Skin epidermis (tissue), 12 donors: Measurements from ENCODE around the gene OR2A12.
"Not testable (repeated sequence)": the region's sequence is repeated elsewhere in the genome, so short reads cannot be mapped to it uniquely, and the experiment has no call there.

Experiments used
- H3K27ac ChIP-seq, 21 experiments: fragments of 200-600 bp; sonication (generic) in 11 of 21; one replicate each; pipeline ENCODE4 v1.5.0; 2020; ENCODE audit warnings: mild to moderate bottlenecking in 3 of 21, inconsistent platforms in 2 of 21, moderate library complexity in 2 of 21
- H3K4me3 ChIP-seq, 7 experiments: fragments of 200-600 bp; sonication (generic) in 2 of 7; one replicate each; pipeline ENCODE4 v1.5.0; 2020; ENCODE audit warnings: inconsistent platforms in 2 of 7, mild to moderate bottlenecking in 2 of 7, moderate library complexity in 1 of 7

Gene OR2A12

DNA sequence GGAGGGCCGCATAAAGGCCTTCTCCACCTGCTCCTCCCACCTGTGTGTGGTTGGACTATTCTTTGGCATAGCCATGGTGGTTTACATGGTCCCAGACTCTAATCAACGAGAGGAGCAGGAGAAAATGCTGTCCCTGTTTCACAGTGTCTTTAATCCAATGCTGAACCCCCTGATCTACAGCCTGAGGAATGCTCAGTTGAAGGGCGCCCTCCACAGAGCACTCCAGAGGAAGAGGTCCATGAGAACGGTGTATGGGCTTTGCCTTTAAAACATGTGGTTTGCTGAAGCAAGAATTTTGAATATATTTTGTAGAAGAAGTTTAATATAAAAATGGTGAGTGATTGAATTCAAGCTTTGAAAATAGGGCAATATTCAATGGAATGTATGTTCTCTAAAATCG is 24.2 kb downstream of the OR2A12 start:
- H3K27ac ChIP-seq: no peak overlapping the region
- no peak overlapping the region for H3K4me3 ChIP-seq

DNA sequence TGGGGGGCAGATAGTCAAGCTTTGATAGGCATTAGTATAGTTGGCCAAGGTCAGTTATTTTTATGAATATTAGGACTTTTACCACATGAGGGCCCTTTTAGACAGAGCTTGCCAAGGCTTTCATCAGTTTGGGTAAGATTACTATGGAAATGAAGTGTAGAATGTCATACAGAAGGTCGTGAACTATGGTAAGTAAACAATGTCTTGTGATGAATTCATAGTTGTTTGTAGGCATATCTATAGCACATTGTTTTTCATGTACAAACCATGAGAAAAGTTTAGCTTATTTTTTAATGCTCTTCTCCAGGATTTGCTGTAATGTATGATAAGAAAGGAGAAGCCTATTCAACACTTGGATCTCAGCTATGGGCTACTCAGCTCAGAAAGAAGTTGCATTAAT is 27.6 kb downstream of the OR2A12 start:
- no peak overlapping the region for H3K4me3 ChIP-seq
- no peak overlapping the region for H3K27ac ChIP-seq

DNA sequence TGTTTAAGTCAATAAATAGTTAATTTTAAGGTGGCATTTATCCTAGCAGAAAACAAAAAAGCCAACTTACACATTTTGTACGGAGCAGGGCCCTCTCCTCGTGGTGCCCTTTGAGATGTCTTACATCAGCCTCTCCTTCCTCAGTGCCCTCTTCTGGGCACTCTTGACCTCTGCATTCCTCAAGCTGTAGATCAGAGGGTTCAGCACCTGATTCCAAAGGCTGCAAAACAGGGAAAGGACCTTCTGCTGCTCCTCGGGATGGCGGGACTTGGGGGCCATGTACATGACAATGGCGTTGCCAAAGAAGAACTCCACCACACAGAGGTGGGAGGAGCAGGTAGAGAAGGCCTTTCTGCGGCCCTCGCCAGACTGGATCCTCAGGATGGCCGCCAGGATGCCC is 32.3 kb downstream of the OR2A12 start:
- Histone ChIP-seq H3K4me3 (no peak overlapping the region), H3K27ac (no peak overlapping the region)

- Histone ChIP-seq H3K27ac (no peak within 1 kb of the TSS), H3K4me3 (no peak within 1 kb of the TSS)
Measured at GRCh38 chr7:144122876-144123275, 36.8 kb downstream of the OR2A12 start, which contains the start of gene OR2A14. TSS of gene OR2A14 (plus strand) at chr7:144123176. CDS start at chr7:144129113, 5,937 bp downstream.

DNA sequence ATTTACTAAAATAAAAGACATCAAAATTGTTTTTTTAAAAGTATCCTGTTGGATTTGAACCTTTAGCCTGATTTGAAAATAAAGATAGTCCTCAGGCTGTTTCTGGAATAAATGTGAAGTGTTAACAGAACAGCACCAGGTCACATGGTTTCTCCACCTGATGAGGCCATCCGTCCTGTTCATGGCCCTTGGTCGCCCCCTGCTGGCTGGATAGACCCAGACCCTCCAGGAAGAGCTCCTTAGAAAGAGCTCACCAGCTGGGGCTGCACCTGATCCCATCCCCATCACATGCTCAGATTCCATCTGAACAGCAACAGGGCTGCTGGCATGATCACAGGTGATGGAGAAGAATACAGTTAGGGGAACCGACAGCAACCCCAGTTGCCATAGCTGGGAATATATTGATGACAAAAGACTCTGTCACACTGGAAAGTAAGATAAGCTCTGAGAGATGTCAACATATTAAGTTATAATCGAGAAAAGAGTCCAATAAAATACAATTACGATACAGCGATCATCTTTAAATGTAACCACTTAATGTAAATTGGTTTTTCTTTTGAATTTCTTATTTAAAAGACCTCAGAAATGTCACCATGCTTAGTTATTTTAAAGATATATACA is 41.7 kb downstream of the OR2A12 start:
- Histone ChIP-seq H3K4me3 (no peak overlapping the region), H3K27ac (no peak overlapping the region)

DNA sequence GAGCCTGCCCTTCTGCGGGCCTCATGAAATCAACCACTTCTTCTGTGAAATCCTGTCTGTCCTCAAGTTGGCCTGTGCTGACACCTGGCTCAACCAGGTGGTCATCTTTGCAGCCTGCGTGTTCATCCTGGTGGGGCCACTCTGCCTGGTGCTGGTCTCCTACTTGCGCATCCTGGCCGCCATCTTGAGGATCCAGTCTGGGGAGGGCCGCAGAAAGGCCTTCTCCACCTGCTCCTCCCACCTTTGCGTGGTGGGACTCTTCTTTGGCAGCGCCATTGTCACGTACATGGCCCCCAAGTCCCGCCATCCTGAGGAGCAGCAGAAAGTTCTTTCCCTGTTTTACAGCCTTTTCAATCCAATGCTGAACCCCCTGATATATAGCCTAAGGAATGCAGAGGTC is 43.5 kb downstream of the OR2A12 start:
- H3K27ac ChIP-seq, H3K4me3 ChIP-seq: not testable (repeated sequence)

- H3K27ac ChIP-seq: no peak overlapping the region
Measured at GRCh38 chr7:144130730-144131129, 44.7 kb downstream of the OR2A12 start.

DNA sequence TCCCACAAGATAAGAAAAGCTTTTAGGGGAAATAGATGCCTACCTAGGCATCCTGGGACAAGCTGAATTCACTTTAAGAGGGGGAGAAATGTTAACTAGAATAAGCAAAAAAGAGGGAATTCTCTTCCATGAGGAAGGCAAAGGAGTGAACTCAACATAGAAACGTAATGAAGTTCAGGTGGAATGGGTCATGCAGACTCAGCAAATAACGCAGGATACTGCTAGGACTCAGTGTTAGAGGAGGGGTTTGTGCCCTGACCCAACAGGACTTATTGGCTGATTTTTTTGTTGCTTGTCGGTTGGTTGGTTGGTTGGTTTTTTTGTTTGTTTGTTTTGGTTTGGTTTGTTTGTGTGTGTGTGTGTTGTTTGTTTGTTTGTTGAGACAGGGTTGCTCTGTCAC is 46.2 kb downstream of the OR2A12 start:
- H3K4me3 ChIP-seq: no peak overlapping the region

More at GRCh38 chr7:144130730-144131129, 44.7 kb downstream of the OR2A12 start:
- no peak overlapping the region for H3K4me3 ChIP-seq

GRCh38 chr7:144133307-144133706 is 47.2 kb downstream of the OR2A12 start:
- Histone ChIP-seq H3K4me3 (no peak overlapping the region), H3K27ac (no peak overlapping the region)

More for the DNA sequence above, 46.2 kb downstream of the OR2A12 start:
- H3K27ac ChIP-seq: no peak overlapping the region

DNA sequence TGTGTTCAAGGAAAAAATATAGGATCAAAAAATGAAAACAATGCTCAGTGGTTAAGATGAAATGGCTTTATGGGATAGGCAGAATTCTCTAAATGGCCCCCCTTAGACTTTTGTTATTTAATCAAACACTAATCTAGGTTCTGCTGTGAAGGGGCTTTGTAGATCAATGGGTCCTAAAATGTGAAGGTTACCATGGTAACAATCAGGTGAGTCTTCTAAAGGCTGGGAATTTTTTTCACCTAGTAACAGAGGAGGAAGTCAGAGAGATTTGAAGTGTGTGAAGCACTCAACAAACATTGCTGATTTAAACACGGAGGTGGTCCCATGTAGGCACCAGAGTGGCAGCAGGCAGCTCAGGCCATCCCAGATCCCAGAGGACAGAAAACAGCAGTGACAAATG is 48.0 kb downstream of the OR2A12 start:
- no peak overlapping the region for H3K27ac ChIP-seq
- no peak overlapping the region for H3K4me3 ChIP-seq

DNA sequence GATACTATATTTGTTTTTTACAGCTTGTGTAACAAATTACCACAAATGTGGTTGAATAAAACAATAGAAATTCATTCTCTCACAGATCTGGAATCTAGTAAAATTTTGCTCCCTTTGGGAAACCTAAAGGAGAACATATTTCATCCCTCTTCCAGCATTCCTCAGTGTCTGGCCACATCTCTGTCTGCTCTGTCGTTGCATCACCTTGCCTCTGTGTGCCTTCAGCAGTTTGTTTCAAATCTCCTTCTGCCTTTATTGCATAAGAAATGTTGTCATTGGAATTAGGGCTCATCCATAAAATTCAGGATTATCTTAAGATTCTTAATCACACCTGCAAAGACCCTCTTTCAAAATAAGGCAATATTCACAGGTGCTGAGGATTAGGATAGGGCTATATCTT is 51.4 kb downstream of the OR2A12 start:
- Histone ChIP-seq H3K27ac (no peak overlapping the region), H3K4me3 (no peak overlapping the region)

DNA sequence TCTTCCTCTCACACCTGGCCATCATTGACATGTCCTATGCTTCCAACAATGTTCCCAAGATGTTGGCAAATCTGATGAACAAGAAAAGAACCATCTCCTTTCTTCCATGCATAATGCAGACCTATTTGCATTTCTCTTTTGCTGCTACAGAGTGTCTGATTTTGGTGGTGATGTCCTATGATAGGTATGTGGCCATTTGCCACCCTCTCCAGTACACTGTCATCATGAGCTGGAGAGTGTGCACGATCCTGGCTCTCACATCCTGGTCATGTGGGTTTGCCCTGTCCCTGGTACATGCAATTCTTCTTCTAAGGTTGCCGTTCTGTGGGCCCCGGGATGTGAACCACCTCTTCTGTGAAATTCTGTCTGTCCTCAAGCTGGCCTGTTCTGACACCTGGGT is 56.1 kb downstream of the OR2A12 start:
- Histone ChIP-seq H3K27ac (no peak overlapping the region), H3K4me3 (no peak overlapping the region)

DNA sequence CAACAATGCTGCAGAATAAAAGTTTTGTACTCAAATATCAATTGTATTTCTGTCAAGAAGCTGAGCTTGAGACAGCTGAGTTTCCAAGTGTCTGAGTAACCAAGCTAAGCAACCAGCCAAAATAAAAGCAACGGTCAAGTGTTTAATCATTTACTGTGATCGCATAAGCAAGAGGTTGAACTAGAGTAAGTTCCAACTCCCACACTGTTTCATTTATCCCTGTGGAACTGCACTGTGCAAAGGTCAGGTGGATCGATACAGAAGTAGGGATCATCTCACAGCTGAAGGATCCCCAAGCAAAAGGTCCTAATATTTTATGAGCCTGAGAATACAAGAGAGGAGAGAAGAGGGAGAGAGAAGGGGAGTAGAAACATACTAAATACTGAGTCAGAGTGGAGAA is 58.3 kb downstream of the OR2A12 start:
- Histone ChIP-seq H3K4me3 (no peak overlapping the region), H3K27ac (no peak overlapping the region)

DNA sequence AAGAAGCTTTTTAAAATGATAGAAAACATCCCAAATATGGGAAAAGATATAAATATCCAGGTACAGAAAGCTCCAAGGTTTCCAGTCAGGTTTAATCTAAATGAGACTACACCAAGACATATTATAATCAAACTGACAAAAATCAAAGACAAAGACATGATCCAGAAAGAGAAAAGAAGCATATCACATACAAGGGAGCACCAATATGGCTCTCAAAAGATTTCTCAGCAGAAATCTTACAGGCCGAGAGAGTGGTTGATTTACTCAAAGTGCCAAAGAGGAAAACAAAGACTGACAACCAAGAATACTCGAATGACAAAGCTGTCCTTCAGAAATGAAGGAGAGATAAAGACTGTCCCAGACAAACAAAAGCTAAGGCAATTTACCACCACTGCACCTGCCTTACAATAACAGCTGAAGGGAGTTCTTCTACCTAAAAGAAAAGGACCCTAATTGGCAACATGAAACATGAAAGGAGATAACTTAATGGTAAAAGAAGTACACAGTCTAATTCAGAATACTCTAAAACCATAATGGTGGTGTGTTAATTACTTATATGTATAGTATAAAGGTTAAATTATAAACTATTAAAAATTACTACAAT is 62.2 kb downstream of the OR2A12 start:
- H3K4me3 ChIP-seq: no peak overlapping the region
- H3K27ac ChIP-seq: no peak overlapping the region
